ENCODE measurements around the gene VCPKMT.

The VCPKMT gene

GRCh38 chr14:50063876-50064420 lies 52.4 kb downstream of the VCPKMT start:
- DNase-seq = no peak

GRCh38 chr14:50062438-50063085 lies 53.8 kb downstream of the VCPKMT start:
- DNase-seq = peak in 1 of 2 donors; percentile 64

GRCh38 chr14:50061664-50062437 lies 54.5 kb downstream of the VCPKMT start:
- peak in 1 of 2 donors; percentile 49 for DNase-seq

GRCh38 chr14:50060871-50061663 lies 55.3 kb downstream of the VCPKMT start:
- DNase-seq = no peak

GRCh38 chr14:50059763-50060616 lies 56.4 kb downstream of the VCPKMT start:
- DNase-seq = no peak
